Measurements from ENCODE around the gene STIP1. TPM values are rescaled to one million over a fixed set of nuclear protein-coding genes. Genes with fewer than 3 reads are reported as not detected.
"Not testable (repeated sequence)": the region's sequence is repeated elsewhere in the genome, so short reads cannot be mapped to it uniquely, and the experiment has no call there.

STIP1 gene
- total RNA-seq, 2 donors from 2014 or later, result 66.9 to 69.1 TPM

DNA sequence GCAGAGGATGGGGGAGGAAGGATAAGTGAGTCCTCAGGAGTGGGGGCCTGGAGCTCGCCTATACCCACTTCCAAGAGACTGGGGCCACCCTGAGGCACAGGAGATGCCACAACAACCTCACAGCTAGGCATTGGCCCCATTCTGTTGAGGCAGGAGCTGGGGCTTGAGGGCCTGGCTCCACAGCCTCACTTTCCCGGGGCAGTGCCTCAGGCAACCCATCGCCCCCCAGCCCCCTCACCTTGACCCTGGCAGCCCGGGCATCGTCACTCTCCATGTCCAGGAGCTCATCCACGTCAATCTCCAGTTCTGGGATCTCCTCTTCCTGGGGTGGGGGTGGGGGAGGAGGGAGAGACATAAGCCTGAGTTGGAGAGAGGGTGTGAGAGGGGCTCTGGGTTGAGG lies 59.0 kb downstream of the STIP1 start:
- H3K27me3 Mint-ChIP-seq, result no peaks in the 10 kb centered on the region
- H3K4me3 Mint-ChIP-seq, result peak overlapping the region; percentile 93
- H3K4me1 Mint-ChIP-seq, result peaks cover 26% of the 10 kb centered on the region
- no peak for ATAC-seq
- H3K27ac Mint-ChIP-seq, result peak overlapping the region; percentile 86
- H3K36me3 Mint-ChIP-seq (ENCODE audit: low read depth), result peaks cover 2% of the 10 kb centered on the region
- no peaks in the 10 kb centered on the region for H3K9me3 ChIP-seq (ENCODE audit: control insufficient read depth, low read length, poor library complexity, severe bottlenecking)
- DNase-seq, result no peak

DNA sequence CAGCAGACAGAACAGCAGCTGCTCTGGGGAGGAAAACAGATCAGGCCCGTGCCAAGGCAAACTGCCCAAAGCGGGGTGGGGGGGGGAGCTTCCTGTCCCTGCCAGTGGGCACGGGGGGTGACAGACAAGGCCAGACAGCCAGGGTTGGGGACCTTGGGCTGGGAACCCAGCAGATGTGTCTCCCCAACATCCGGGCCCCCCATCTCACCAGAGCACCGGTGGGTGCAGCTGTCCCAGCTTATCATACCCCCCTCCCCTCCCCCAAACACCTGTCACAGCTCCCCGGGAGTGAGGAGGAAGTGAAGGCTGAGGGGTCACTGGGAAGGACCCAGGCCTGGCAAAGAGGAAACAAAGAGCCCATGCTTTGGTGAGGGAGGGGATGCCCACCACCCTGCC lies 59.4 kb downstream of the STIP1 start:
- H3K27ac Mint-ChIP-seq, result peak overlapping the region; percentile 86
- ATAC-seq, result no peak
- H3K4me3 Mint-ChIP-seq, result peak overlapping the region; percentile 93
- no peaks in the 10 kb centered on the region for H3K9me3 ChIP-seq (ENCODE audit: control insufficient read depth, low read length, poor library complexity, severe bottlenecking)
- H3K36me3 Mint-ChIP-seq (ENCODE audit: low read depth), result peaks cover 2% of the 10 kb centered on the region
- no peaks in the 10 kb centered on the region for H3K27me3 Mint-ChIP-seq
- DNase-seq, result peak in 1 of 3 donors; percentile 26
- H3K4me1 Mint-ChIP-seq, result peaks cover 23% of the 10 kb centered on the region

DNA sequence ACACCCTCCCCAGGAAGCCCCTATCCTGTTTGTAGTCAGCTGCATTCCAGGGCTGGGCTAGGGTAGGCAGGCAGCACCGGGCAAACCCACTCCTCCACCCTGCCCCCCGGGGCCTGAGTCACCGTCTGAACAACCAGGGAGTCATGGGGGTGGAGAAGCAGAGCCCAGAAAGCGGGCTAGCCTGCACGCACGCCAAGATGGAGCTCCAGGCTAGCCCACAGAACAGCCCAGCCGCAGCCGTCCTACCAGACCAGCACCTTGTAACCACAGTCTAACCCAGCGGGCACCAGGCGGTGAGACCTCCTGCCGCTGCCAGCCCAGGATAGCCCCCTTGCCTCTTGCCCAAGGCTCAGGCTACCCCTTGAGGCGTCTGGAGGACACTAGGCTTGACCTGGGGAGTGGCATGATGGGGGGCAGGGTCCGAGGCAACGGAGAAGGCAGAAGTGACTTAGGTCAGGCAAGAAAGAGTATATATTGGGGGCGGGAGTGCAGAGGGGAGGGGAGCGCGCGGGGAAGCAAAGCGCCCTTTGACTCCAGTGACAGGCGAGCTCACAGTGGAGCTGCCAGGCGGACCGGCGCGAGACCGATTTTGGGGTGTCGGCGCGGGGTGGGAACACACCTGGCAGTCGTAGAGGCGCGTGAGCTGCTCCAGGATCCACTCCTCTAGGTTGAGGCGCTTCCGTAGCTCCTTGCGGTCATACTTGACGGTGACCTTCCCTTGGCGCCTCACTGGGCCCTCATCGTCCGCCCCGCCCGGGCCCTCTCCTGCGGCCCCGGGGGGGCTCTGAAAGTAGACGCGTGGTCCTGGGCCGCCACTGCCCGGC lies 60.0 kb downstream of the STIP1 start:
- DNase-seq, result peak; percentile 32 to 62 (median 38)
- Mint-ChIP-seq H3K4me3 (peak overlapping the region; percentile 93), H3K36me3 (ENCODE audit: low read depth) (peaks cover 2% of the 10 kb centered on the region), H3K4me1 (peaks cover 22% of the 10 kb centered on the region), H3K27me3 (no peaks in the 10 kb centered on the region), H3K27ac (peak overlapping the region; percentile 86)
- no peaks in the 10 kb centered on the region for H3K9me3 ChIP-seq (ENCODE audit: control insufficient read depth, low read length, poor library complexity, severe bottlenecking)
- no peak for ATAC-seq

DNA sequence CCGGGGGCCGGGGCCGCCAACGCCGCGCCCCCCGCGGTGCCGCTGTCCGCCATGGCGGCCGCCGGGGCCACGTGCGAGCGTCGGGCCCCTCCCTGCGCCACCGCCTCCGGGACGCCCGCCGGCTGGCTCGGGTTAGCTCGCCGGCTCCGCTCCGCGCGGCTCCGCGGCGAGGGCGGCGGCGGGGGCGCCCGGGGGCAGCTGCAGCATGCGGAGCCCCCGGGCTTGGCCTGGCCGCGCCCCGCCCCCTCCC lies 60.6 kb downstream of the STIP1 start:
- Mint-ChIP-seq H3K4me3 (peak overlapping the region; percentile 94), H3K27ac (peak overlapping the region; percentile 86), H3K4me1 (peaks cover 20% of the 10 kb centered on the region)
- not testable (repeated sequence) for H3K36me3 Mint-ChIP-seq (ENCODE audit: low read depth); DNase-seq; H3K9me3 ChIP-seq (ENCODE audit: control insufficient read depth, low read length, poor library complexity, severe bottlenecking); H3K27me3 Mint-ChIP-seq
- peak; percentile 32 for ATAC-seq

DNA sequence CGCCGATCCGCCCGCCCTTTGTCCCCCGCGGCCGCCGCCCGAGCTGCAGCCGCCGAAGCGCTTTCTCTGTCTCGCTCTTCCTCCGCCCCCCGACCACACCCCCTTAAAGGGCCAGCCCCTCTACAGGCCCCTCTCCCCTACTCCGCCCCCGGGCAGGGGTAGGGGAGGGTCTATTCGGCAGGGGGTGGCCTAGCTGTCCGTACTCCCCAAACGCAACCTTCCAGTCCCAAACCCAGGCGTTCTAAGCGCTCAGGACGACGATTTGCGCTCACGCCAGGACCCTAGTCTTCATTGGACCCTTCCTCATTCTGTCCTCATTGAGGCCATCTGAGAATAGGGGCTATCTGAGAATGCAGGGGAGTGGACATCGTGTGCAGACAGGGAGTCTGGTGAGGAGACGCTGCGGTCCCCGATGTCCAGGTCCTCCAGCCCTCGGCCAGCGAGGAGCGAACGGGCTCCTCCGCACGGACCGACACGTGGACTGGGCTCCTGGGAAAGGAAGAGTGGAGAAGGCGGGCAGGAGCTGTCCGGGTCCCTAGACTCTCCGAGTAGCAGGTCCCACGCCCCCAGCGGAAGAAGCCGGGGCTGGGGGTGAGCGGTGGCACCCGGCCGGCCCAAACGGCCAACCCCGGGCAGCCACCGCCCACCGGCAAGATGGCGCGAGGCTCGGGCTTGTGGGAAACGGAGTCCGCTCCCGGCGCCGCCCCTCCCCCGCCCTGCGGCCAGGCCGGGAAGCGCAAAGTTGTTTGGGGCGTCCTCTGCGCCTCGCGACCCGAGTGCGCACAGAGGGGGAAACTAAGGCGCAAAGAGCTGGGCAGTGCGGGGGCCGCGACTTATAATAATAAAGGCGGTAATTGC lies 61.1 kb downstream of the STIP1 start, which contains the start of gene PPP1R14B:
Gene PPP1R14B, minus strand, starts transcription at position 73 of the 858 bp plus-strand sequence. CDS start 270 bp downstream, outside the sequence.
- H3K27me3 Mint-ChIP-seq, result no peaks in the 10 kb centered on the region
- peak within 1 kb of the TSS; percentile 94 for H3K4me3 Mint-ChIP-seq
- peak; percentile 72 for ATAC-seq
- peaks cover 23% of the 10 kb centered on the region for H3K4me1 Mint-ChIP-seq
- H3K27ac Mint-ChIP-seq, result peak within 1 kb of the TSS; percentile 86
- no peaks in the 10 kb centered on the region for H3K9me3 ChIP-seq (ENCODE audit: control insufficient read depth, low read length, poor library complexity, severe bottlenecking)
- DNase-seq, result peak; percentile 59 to 78 (median 76)
- H3K36me3 Mint-ChIP-seq (ENCODE audit: low read depth), result no peaks in the 10 kb centered on the region

DNA sequence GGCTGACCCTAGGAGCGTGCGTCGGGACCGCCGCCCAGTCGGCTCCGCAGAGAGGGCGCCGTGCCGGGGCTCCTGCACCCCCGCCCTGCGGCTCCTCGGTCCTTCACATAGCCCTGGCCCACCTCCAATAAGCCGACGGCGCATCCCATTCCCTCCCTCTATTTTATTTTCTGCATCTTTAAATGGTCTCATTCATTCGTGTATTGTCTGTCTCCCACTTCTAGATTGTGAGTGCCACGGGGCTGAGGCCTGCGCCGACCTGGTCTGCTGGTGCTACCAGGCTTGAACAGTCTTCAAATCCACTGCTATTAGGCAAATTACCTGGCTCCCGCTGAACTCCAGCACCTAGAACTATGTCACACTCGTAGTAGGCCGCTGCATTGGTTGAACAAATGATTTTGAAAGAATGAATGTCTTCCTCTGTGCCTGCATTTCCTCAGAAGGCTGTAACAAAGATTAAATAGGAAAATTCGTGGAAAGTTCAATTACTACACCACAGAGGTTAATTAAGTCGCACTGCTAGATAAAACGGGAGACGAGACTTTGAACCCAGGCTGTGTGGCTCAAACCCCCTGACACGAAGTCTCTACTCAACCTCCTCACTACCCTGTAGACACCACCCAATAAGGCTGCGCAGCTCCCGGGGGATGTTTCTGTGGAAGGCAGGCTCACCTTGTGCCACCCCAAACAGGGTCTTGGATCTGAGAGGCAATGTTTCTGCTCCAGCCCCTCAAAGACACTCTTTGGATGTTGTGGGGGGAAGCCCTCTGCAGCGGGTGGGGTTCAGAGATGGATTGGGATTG lies 62.0 kb downstream of the STIP1 start:
- Mint-ChIP-seq H3K4me1 (peaks cover 21% of the 10 kb centered on the region), H3K27ac (peak overlapping the region; percentile 84)
- ATAC-seq, result no peak

DNA sequence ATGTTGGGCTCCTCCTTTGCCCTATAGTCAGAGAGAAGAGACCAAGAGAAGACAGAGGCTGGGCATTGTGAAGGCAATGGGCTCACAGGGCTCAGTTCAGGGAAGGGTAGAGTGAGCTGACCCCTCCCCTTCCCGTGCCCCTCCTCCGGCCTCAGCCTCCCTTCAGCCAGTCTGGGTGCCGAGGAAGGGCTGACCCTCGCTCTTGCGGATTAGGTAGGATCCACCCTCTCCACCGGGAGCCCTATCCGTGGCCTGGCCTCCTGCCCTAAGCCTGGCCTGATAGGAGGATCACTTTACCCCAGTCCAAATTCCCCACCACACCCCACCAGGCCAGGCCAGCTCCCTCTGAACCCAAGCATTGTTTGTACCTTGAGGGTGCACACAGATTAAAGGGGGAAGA lies 62.6 kb downstream of the STIP1 start:
- DNase-seq (no peak), ATAC-seq (no peak)
- Mint-ChIP-seq H3K36me3 (ENCODE audit: low read depth) (no peaks in the 10 kb centered on the region), H3K27me3 (no peaks in the 10 kb centered on the region), H3K27ac (no peak overlapping the region), H3K4me3 (peak overlapping the region; percentile 94), H3K4me1 (peaks cover 20% of the 10 kb centered on the region)
- H3K9me3 ChIP-seq (ENCODE audit: control insufficient read depth, low read length, poor library complexity, severe bottlenecking), result no peaks in the 10 kb centered on the region

More for the DNA sequence above, 62.0 kb downstream of the STIP1 start:
- no peaks in the 10 kb centered on the region for H3K27me3 Mint-ChIP-seq
- peak overlapping the region; percentile 94 for H3K4me3 Mint-ChIP-seq
- no peaks in the 10 kb centered on the region for H3K9me3 ChIP-seq (ENCODE audit: control insufficient read depth, low read length, poor library complexity, severe bottlenecking)
- H3K36me3 Mint-ChIP-seq (ENCODE audit: low read depth), result no peaks in the 10 kb centered on the region
- DNase-seq, result no peak

DNA sequence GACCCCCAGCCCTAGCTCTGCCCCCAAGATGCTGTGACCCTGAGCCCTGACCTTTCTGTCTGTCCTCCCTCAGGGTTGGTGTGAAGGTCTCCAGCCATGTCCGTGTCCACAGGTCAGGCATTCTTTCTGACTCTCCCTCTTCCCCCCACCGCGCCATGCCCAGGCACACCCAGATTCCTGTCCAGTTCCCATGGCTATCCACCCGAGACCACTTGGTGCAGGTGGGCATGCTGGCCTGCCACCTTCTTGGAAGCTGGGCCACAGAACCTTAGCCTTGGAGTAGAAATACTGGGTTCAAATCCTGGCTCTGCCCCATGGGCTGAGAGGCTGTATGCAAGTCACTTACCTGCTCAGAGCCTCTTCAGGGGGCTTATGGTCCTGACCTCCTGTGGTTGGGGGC lies 63.1 kb downstream of the STIP1 start:
- no peak for ATAC-seq
- Mint-ChIP-seq H3K27me3 (no peaks in the 10 kb centered on the region), H3K36me3 (ENCODE audit: low read depth) (no peaks in the 10 kb centered on the region), H3K4me3 (peak overlapping the region; percentile 39), H3K27ac (no peak overlapping the region), H3K4me1 (peaks cover 18% of the 10 kb centered on the region)
- no peak for DNase-seq
- no peaks in the 10 kb centered on the region for H3K9me3 ChIP-seq (ENCODE audit: control insufficient read depth, low read length, poor library complexity, severe bottlenecking)

DNA sequence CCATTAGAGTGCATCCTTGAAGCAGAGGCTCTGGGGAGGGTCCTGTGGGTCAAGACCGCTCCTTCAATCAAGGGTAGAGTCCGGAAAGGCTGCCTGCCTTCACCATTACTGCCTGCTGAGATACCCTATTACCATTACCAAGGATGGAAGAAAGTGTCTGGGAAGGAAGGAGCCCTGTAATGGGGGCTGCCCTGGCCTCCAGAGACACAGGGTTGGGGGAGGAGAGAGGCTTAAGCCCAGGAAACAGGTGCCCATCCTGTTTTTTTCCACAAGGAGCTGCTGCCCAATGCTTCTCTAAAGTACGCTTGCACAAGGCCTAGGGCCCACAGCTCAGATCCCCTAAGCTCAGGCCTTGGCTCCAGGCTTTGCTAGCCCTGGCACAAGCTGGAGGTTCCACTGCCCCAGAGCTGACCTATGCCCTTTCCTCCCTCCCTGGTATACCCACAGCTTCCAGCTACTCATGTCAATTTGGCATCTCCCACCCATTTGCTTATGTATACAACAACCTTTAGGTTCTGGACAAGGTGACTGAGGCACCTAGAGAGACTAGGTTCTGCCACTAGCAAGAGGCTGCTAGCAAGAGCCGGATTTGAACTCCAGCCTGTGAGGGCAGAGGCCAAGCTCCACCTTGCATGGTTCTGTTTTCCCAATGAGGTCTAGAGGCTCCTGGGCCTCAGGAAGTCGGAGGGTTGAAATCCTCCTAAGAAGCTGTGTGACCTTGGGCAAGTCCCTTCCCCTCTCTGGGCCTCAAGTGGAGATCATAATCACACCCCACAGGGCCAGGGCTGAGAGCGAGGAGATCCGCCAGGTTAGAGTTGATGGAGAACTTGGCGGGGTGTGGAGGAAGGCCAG lies 63.8 kb downstream of the STIP1 start:
- DNase-seq (no peak), ATAC-seq (no peak)
- peak overlapping the region; percentile 43 for H3K4me3 Mint-ChIP-seq
- H3K27me3 Mint-ChIP-seq, result no peaks in the 10 kb centered on the region
- H3K9me3 ChIP-seq (ENCODE audit: control insufficient read depth, low read length, poor library complexity, severe bottlenecking), result no peaks in the 10 kb centered on the region
- H3K27ac Mint-ChIP-seq, result no peak overlapping the region
- no peaks in the 10 kb centered on the region for H3K36me3 Mint-ChIP-seq (ENCODE audit: low read depth)
- peaks cover 18% of the 10 kb centered on the region for H3K4me1 Mint-ChIP-seq

DNA sequence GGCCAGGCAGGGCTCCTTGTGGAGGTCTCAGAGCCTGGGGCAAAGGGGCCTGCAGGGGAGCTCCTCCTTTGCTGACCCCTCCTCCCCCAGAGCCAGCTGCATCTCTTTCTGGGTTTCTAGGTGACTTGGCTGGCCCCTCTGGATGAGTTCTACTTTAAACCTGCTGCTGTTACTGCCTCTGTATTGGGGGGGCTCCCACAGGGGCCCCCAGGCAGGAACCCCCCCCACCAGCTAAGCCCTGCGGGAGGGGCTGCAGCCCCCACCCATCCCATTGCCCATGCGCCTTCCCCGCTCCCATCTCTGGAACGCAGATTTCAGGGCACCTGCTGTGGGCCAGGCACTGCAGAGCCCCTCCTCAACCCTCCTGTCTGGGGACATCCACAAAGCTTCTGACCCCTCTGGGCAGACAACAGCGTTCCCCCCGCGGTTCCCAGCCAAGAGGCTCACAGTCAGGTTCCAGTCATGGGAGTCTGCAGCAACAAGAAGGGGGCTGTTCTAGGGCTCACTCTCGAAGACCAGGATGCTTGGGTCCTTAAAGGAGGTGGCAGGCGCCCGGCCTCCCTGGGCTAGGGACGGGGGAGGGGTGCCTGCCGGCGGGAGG lies 64.5 kb downstream of the STIP1 start:
- Mint-ChIP-seq H3K4me1 (peaks cover 18% of the 10 kb centered on the region), H3K27ac (peak overlapping the region; percentile 29), H3K36me3 (ENCODE audit: low read depth) (no peaks in the 10 kb centered on the region), H3K4me3 (peak overlapping the region; percentile 84), H3K27me3 (no peaks in the 10 kb centered on the region)
- no peak for DNase-seq
- H3K9me3 ChIP-seq (ENCODE audit: control insufficient read depth, low read length, poor library complexity, severe bottlenecking), result no peaks in the 10 kb centered on the region
- no peak for ATAC-seq

DNA sequence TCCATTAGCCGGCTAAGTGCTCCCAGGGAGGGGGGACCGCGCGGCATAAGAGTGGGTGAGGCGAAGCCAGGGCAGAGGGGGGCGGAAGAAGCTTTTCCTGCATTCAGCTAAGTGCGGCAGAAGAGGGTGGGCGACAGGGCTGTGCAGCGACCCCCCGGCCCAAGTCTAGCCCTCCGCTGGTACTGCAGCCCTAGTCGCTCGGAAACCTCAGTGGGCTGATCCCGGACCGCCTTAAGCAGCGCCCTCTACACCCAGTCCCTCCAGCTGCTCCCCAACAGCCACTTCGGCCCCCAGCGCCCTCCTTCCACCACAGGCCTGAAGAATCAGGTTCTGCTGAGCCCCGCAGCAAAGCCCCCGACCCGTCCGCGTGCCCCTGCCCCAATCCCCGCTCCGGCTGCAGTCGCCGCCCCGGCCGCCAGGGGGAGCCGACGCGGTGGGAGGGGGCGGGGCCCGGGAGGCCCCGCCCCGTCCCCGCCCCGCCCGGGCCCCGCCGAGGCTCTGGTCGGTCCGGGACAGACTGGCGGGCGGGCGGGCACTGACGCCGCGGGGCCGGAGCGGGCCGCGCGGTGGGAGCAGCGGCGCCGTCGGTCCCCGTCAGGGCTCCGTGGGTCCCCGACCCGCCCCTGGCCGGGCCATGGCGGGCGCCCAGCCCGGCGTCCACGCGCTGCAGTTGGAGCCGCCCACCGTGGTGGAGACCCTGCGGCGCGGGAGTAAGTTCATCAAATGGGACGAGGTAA lies 65.2 kb downstream of the STIP1 start, which contains the start of gene PLCB3:
Gene PLCB3, plus strand, starts transcription at position 515 of the 737 bp plus-strand sequence. Its CDS starts 120 bp downstream, at position 635.
- no peaks in the 10 kb centered on the region for H3K9me3 ChIP-seq (ENCODE audit: control insufficient read depth, low read length, poor library complexity, severe bottlenecking)
- ATAC-seq, result peak; percentile 65
- Mint-ChIP-seq H3K27ac (peak within 1 kb of the TSS; percentile 86), H3K4me3 (peak within 1 kb of the TSS; percentile 94), H3K4me1 (peaks cover 13% of the 10 kb centered on the region), H3K27me3 (no peaks in the 10 kb centered on the region), H3K36me3 (ENCODE audit: low read depth) (no peaks in the 10 kb centered on the region)
- DNase-seq, result peak; percentile 65 to 69 (median 68)

Data from T-helper 17 cell (primary cell).